Activated CD4-positive, alpha-beta T cell treated with anti-CD3 and anti-CD28 coated beads, Interleukin-2, amount 50 U/mL, for 24 hours (primary cell): ENCODE data around the gene UNG.
"Not testable (repeated sequence)": the region's sequence is repeated elsewhere in the genome, so short reads cannot be mapped to it uniquely, and the experiment has no call there.

ENCODE experiments used
- DNase-seq, 2 donors: peaks; one replicate each; pipeline ENCODE4 v3.0.0-alpha.2; 2020; ENCODE audit warnings: low read depth in 1 of 2, low spot score in 1 of 2

Gene UNG

DNA sequence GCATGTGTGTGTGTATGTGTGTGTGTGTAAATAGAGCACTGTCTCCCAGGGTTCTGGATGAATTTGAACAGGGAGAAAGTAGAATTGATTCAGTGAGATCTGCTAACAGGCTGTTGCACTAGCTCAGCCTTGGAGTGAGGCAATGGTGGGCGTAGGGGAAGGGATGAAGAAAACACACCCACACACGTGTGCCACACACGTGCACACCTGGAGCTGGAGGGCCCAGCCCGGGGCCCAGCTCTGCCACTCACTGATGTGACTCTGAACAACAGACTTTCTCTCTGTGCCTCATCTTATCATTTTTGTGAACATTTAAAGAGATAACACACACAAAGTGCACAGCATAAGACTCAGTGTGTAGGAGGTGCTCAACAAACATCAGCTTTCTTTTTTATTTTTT lies 23.2 kb downstream of the UNG start:
- no peak for DNase-seq

DNA sequence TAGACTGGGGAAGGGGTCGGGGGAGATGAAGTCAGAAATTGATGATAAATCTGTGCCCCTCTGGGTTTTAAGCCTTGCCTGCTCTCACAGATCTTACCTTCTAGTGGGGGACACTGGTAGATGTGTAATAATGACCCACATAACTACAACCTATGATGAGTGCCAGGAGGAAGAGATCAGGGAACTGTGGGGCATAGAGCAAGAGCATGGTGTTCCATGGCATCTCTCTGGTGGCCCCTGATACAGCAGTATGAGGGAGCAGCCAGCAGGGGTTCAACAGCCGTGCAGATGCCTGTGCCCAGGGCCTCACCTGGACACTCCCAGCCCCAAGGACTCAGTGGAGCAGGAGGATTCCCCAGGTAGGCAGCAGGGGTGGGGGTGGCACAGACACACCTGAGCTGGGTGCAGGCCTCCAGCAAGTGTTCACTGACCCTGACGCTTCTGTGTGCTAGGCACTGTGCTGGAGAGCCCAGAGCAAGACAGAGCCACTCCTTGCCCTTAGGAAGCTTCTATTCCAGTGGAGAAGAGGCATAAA lies 24.0 kb downstream of the UNG start:
- DNase-seq = no peak

DNA sequence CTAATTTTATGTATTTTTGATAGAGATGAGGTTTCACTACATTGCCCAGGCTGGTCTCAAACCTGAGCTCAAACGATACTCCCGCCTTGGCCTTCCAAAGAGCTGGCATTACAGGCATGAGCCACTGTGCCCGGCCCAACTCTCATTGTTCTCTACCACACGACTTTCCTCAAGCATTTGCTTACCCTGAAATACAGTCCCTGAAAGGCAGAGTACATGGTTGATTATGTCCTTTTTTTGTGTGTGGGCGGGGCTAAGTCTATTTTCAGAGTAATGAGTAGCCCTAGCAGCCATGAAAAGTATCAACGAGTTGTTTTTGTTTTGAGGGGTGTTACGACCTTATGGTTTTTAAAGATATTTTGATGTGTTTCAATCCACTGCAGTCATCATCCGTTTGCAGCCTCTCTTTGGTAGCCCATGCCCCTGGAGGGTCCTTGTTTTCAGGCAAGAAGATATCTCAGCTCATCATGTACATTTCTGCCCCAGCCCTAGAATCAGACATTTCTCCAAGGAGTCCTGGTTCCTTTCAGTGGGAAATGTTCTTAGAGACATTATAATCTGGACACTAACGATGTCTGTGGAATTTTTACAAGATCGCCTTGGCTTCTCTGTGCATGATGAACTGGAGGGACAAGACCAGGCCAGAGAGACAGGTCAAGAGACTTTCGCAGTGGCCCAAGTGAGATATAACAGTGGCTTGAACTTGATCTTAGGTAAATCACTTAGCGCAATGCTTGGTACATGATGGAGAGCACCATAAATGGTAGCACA lies 27.7 kb downstream of the UNG start:
- DNase-seq = no peak

DNA sequence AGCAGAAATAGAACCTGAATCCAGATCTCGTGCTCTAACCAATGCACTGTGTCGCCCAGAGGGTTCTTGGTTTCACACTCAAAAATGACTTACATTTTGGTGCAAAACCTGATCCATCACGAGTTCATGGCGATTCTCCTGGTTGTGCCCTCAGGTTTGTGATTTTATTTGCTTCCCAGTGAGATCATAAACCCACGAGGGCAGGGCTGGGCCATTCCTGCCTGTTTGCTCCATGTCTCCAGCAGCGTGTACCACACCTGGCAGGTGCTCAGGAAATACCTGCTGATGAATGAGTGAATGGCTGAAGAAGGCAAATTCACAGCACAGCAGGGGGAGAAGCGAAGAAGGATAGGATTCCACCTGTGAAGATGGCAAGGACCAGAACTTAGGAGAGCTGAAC lies 28.4 kb downstream of the UNG start:
- no peak for DNase-seq

DNA sequence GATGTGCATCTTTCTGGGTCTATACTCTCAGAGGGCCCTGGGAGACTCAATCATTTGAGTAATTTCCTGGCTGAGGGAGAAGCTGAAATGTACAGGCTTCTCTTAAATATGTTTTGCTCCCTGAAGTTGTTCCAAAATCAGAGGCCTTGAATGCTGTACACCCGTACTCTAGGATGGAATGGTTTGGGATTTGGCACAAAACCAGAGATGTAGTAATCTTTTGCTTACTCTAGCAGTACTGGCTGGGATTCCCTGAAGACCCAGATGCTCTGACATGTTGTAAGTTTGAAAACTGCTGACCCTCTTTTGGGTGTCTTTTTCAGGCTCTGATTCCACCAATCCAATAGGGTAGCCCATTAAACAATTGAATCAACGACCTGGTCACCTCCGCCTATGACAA lies 29.4 kb downstream of the UNG start:
- DNase-seq = no peak

DNA sequence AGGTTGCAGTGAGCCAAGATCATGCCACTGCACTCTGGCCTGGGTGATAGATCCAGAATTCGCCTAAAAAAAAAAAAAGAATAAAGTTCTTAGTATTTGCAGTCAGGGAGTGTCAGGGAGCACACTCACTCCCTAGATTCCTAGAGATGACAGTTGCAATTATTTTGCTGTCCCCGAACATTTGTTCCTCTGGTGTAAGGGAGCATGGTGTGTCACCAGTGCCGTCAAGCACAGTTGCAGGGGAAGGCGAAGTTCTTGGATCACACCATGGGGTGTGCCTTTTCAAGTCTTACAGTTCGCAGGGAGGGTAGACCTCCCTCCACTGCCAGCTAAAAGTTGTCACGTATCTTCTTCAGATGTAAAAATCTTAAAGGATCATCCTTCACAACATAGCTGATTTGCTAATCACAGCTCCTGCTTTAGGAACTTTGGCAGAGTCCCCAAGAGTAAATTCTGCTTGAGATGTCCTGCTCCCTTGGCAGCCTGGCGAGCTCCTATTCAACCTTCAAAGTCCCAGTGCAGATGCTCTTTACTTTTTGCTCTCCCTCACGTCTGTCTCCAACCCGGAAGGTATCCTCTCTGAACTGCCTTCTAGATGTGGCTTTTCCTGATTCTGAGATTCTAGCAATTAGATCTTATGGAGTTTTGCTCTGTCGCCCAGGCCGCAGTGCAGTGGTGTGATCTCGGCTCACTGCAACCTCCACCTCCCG lies 30.3 kb downstream of the UNG start:
- DNase-seq = no peak

DNA sequence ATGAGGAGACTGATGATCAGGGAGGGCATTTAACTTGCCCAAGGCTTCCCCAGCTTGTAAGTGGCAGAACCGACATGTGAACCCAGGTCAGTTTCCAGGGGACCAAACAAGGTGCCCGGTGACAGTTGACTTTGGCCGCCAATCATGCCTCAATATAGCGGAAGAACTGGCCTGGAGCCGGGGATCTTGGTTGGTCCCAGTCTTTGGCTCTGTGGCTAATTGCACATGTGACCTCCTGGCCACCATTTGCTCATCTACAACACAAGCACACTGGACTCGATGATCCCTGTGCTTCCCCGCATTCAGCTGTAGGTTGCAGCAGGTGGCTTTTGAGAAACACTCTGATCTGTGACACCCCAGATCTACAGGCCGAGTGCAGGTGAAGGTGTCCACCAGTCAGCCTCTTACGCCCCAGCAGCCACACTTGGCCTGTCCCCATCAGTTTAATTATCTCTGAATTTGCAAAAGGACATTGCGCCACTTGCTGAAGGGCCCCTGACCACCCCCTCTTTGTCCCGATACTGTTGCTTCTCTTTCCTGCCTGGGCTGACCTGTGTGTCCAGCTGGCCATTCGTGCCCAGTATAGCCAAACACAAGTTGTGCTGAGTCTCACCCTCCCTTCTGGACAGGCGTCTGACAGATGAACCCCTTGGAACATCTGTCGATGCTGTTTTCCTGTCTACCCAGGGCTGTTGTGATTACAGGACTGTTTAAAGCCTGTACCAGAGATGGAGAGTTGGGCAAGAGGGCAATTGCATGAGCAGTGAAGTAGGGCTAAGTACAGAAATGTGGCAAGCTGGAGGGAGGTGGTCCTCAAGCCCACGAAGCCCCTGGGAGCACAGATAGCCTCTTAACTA lies 33.1 kb downstream of the UNG start:
- no peak for DNase-seq

DNA sequence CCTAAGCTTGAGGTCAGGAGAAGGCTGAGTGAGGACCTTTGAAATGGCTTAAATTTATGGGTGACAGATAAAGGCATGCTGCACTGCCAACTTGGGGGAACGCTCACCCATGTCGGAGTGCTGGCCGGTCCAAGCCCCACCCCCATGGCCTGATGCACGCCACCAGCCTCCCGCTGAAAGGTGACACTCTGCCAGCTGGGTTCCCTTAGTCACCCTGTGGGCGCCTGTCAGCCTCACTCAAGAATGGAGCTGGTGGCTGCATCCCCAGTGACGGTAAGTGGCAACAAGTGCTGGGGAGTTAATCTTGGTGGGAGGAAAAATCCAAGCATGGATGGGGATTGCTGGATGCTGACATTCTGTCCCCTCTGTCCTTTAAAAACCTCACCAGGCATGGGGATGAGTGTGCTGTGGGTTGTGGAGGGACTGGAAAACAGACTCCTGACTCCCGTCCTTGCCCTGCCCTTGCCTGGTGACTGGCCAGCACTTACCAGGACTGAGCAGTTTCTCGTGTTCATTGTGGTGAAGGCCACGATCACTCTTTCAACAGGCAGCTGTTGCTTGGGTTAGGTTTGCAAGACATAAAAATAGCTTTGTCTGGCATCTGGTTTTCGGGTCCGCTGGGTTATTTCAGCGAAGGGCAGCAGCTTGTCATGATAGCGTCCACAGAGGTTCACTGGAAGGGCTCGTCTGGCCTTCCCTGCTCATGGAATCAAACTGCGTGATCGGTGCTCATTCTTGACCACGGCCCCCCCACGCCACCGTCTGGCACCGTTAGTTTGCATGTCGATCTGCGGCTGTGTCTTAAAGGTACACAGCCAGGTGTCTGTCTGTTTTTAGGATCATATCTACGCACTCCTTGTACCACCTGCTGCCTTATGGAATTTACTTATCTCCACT lies 34.0 kb downstream of the UNG start:
- DNase-seq = no peak

DNA sequence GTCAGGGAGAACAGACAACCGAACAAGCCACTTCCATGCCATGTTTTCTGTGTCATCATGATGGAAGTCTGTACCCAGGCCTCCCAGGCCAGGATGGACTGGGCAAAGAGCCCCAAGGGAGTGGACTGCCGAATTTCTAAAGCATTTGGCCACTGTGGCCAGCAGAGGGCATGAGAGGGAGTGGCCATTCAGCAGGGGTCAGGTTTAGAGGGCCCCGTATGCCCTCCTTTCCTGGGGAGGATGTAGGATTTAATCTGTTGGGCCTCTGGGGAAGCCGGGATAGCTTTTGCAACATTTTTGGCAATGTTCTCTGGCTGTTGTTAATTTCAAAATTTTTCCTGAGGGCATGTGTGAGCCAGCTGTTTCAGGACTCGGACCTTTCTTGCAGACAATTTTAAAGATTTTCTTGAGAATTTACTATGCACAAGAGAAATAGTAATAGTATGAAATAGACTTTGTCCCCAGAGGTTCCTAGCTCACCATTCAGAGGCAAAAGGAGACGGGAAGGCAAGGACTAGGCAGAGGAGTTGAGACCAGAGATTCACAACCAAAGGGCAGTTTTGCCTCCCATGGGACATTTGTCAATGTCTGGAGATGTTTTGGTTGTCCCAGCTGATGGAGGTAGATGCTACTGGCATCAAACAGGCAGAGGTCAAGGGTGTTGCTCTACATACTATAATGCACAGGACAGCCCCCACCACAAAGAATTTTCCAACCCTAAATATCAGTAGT lies 37.0 kb downstream of the UNG start:
- DNase-seq = no peak

DNA sequence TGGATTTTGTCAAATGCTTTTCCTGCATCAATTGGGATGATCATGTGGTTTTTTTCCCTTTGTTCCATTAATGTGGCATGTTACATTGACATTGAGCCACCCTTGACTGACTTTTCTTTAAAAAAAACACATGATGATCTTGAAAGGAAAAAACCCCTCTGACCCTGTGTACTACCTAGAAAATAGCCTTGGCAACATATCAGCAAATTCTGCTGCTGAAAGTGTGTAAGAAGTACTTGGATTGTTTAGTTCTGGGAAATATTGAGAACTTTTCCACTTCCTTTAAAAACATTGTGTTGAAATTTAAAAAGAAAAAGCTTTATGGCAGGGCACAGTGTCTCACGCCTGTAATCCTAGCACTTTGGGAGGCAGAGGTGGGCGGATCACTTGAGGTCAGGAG lies 39.7 kb downstream of the UNG start:
- no peak for DNase-seq

DNA sequence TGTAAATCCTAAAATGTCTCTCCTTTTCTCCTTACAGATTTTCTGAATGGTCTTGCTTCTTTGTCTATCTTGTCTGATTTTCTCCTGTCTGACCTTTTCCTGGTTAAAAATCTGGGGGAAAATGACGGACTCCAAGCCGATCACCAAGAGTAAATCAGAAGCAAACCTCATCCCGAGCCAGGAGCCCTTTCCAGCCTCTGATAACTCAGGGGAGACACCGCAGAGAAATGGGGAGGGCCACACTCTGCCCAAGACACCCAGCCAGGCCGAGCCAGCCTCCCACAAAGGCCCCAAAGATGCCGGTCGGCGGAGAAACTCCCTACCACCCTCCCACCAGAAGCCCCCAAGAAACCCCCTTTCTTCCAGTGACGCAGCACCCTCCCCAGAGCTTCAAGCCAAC lies 42.0 kb downstream of the UNG start:
- no peak for DNase-seq

DNA sequence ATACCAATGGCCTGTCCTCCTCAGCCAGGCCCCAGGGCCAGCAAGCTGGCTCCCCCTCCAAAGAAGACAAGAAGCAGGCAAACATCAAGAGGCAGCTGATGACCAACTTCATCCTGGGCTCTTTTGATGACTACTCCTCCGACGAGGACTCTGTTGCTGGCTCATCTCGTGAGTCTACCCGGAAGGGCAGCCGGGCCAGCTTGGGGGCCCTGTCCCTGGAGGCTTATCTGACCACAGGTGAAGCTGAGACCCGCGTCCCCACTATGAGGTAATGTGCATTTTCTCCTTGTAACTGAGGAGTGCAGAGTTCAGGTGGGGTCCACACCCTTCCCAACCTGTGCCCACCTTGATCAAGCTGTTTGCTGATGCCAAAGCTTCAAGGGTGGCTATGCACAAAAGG lies 42.4 kb downstream of the UNG start:
- DNase-seq = no peak

DNA sequence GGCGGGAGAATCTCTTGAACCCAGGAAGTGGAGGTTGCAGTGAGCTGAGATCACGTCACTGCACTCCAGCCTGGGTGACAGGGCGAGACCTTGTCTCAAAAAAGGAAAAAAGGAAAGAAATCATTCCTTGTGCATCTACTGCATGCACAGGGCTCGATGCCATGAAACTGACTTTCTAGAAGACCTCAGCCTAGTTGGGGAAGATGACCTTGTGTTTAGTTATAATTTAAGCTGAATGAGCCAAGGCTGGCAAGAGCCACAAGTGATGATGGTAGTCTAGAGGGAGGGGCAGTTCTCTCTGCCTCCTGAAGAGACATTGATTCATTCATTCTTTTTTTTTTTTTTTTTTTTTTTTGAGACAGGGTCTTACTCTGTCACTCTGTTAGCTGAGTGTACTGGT lies 43.2 kb downstream of the UNG start:
- no peak for DNase-seq

DNA sequence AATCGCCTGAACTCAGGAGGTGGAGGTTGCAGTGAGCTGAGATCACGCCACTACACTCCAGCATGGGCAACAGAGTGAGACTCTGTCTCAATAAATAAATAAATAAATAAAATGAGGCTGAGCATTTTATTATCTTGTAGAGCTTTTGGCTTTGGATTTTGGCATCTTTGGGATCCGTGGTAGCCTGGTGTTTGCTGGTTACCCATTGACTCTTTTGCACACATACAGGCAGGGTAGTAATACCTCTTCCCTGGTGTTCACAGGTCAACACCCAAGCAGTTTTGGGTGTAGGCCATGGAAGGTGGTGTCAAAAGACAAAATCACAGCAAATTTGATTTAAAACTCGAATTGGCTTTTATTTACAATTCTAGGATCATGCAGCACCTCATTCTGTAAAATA lies 46.8 kb downstream of the UNG start:
- no peak for DNase-seq

DNA sequence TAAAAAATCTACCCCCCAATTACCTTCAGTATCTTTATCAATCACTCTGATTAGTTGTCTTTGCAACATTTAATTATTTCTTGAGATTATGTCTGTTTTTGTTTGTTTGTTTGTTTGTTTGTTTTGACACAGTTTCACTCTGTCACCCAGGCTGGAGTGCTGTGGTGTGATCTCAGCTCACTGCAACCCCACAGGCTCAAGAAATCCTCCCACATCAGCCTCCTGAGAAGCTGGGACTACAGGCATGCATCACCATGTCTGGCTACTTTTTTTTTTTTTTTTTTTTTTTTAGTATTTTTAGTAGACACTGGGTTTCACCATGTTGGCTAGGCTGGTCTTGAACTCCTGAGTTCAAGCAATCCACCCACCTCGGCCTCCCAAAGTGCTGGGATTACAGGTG lies 49.7 kb downstream of the UNG start:
- DNase-seq = not testable (repeated sequence)

DNA sequence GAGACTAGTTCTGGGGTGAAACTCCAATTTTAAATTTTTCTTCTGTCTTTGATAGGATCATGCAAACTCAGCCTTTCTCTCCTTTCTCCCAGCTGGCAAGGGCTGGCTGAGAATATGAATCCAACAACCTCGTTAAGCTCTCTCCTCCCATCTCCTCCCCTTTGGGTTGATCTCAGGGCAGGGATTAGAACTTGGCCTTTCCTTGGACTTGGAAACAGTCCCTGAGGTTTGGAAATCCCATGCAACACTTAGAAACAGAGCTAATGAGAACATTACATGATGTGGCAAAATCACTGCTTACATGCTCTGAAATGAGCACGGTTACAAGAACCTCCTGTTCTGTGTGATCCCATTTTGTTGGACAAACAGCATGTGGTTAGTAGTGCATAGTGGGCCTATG lies 50.6 kb downstream of the UNG start:
- no peak for DNase-seq

DNA sequence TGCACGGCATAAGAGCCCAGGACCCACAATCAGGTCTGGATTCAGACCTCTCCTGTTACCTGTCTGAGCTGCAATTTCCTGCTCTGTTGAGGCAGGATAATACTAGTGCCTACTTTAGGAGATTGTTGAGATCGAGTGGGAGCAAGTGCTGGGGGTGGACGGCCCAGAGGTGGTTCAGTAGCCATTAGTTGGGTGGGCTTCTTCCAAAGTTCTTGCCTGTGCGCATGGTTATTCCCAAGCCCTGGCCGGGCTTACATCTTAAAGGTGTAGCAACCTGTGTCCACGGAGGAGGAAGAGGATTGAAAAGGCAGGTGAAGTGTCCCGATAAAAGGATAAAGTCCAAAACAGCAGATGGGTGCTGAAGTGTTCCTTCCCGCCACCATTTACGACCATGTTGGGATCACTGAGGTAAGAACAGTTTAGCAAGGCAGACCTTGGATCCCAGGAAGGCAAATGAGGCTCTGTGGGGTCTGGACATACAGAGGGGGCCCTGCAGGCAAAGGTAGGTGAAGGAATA lies 52.8 kb downstream of the UNG start:
- no peak for DNase-seq

DNA sequence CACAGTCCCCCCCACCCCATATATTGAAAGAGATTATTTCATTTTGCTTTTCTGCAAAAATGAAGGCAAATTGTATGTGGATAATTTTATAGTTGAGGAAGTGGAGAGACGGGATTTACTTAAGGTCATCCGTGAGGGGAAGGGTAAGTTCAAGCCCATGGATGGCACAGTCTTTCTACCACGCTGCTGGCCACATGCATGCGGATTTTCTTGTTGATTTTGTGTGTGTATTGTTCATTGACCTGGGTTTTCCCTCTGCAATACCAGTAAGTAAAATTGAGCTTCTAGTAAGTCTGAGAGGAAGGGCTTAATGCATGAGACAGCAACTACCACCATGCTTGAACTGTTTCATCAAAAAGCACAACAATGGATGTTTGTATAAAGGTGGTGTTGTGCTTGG lies 54.1 kb downstream of the UNG start:
- no peak for DNase-seq

DNA sequence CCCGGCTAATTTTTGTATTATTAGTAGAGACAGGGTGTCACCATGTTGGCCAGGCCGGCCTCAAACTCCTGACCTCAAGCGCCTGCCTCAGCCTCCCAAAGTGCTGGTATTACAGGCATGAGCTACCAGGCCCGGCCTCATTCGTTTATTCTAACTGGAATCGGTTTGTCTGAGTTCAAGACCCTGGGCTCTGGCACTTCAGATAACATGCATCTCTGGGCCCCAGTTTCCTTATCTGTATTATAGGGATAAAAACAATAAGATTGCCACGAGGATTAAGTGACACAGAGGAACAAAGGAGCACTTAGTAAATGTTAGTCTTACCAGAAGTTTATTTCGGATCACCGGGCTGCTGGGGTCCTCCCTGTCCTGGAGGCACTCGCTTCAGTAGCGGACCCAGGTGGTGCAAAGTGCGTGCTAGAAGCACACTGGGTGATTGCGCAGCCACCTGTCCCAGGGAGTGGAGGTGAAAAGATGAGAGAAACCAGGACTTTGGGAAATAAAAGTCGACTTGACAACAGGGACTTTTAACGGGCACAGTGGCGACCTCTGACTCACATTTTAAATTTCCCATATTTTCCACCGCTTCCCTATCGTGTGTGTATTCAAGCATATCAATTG lies 56.5 kb downstream of the UNG start:
- no peak for DNase-seq
